ENCODE results near the gene IRX4.
"Not testable (repeated sequence)": the region's sequence is repeated elsewhere in the genome, so short reads cannot be mapped to it uniquely, and the experiment has no call there.

Gene IRX4

GRCh38 chr5:1877103-1878049, 5.3 kb downstream of the IRX4 start:
- no peak for DNase-seq

GRCh38 chr5:1876660-1877064, 6.1 kb downstream of the IRX4 start:
- DNase-seq = no peak

GRCh38 chr5:1875843-1876659, 6.7 kb downstream of the IRX4 start:
- DNase-seq = no peak

GRCh38 chr5:1875281-1875842, 7.4 kb downstream of the IRX4 start:
- DNase-seq = no peak

- no peak for DNase-seq
These were observed 7.9 kb downstream of the IRX4 start for GRCh38 chr5:1874771-1875220.

- no peak for DNase-seq
These were observed 8.4 kb downstream of the IRX4 start for GRCh38 chr5:1874348-1874747.

GRCh38 chr5:1873243-1873959, 9.3 kb downstream of the IRX4 start:
- no peak for DNase-seq

- DNase-seq = no peak
These were observed 11.3 kb downstream of the IRX4 start for GRCh38 chr5:1871441-1871840.

- not testable (repeated sequence) for DNase-seq
These were observed 12.1 kb downstream of the IRX4 start for GRCh38 chr5:1870435-1871272.

GRCh38 chr5:1868886-1869475, 13.7 kb downstream of the IRX4 start:
- no peak for DNase-seq

GRCh38 chr5:1867815-1868143, 14.9 kb downstream of the IRX4 start:
- DNase-seq = no peak

- no peak for DNase-seq
These were observed 15.5 kb downstream of the IRX4 start for GRCh38 chr5:1867114-1867814.

GRCh38 chr5:1865948-1866347, 16.8 kb downstream of the IRX4 start:
- no peak for DNase-seq

- no peak for DNase-seq
These were observed 17.2 kb downstream of the IRX4 start for GRCh38 chr5:1865486-1865885.

GRCh38 chr5:1864896-1865440, 17.8 kb downstream of the IRX4 start:
- DNase-seq = no peak

GRCh38 chr5:1860949-1861348, 21.8 kb downstream of the IRX4 start:
- DNase-seq = no peak

- no peak for DNase-seq
These were observed 22.6 kb downstream of the IRX4 start for GRCh38 chr5:1860021-1860610.

GRCh38 chr5:1859099-1859498, 23.6 kb downstream of the IRX4 start:
- DNase-seq = no peak

- no peak for DNase-seq
These were observed 24.3 kb downstream of the IRX4 start for GRCh38 chr5:1858436-1858835.

- no peak for DNase-seq
These were observed 25.5 kb downstream of the IRX4 start for GRCh38 chr5:1857256-1857600.
